ENCODE results near the gene COL15A1.

COL15A1 gene

GRCh38 chr9:98974994-98975712 lies 31.4 kb downstream of the COL15A1 start:
- peaks cover 4% of the 10 kb centered on the region for H3K4me1 Mint-ChIP-seq (ENCODE audit: low read depth)
- no peaks in the 10 kb centered on the region for H3K36me3 Mint-ChIP-seq (ENCODE audit: low read depth)
- no peak overlapping the region for H3K27ac Mint-ChIP-seq
- peak; percentile 67 for DNase-seq (ENCODE audit: low spot score)
- no peak overlapping the region for H3K4me3 Mint-ChIP-seq
- no peaks in the 10 kb centered on the region for H3K9me3 Mint-ChIP-seq
- H3K27me3 Mint-ChIP-seq (ENCODE audit: low read depth) = peaks cover 32% of the 10 kb centered on the region

GRCh38 chr9:98975838-98976237 lies 32.1 kb downstream of the COL15A1 start:
- Mint-ChIP-seq H3K4me3 (no peak overlapping the region), H3K9me3 (no peaks in the 10 kb centered on the region), H3K27me3 (ENCODE audit: low read depth) (peaks cover 35% of the 10 kb centered on the region), H3K36me3 (ENCODE audit: low read depth) (no peaks in the 10 kb centered on the region), H3K4me1 (ENCODE audit: low read depth) (peaks cover 4% of the 10 kb centered on the region), H3K27ac (no peak overlapping the region)
- DNase-seq (ENCODE audit: low spot score) = no peak

GRCh38 chr9:98977246-98977714 lies 33.6 kb downstream of the COL15A1 start:
- Mint-ChIP-seq H3K4me3 (no peak overlapping the region), H3K9me3 (no peaks in the 10 kb centered on the region), H3K27ac (no peak overlapping the region), H3K4me1 (ENCODE audit: low read depth) (peaks cover 4% of the 10 kb centered on the region), H3K36me3 (ENCODE audit: low read depth) (no peaks in the 10 kb centered on the region), H3K27me3 (ENCODE audit: low read depth) (peaks cover 35% of the 10 kb centered on the region)
- no peak for DNase-seq (ENCODE audit: low spot score)

GRCh38 chr9:98977813-98978212 lies 34.1 kb downstream of the COL15A1 start:
- Mint-ChIP-seq H3K27ac (no peak overlapping the region), H3K4me1 (ENCODE audit: low read depth) (peaks cover 4% of the 10 kb centered on the region), H3K4me3 (no peak overlapping the region), H3K27me3 (ENCODE audit: low read depth) (peaks cover 32% of the 10 kb centered on the region), H3K36me3 (ENCODE audit: low read depth) (no peaks in the 10 kb centered on the region), H3K9me3 (no peaks in the 10 kb centered on the region)
- DNase-seq (ENCODE audit: low spot score) = no peak

GRCh38 chr9:98978231-98978681 lies 34.5 kb downstream of the COL15A1 start:
- Mint-ChIP-seq H3K9me3 (no peaks in the 10 kb centered on the region), H3K4me3 (no peak overlapping the region), H3K27ac (no peak overlapping the region), H3K4me1 (ENCODE audit: low read depth) (peaks cover 4% of the 10 kb centered on the region), H3K36me3 (ENCODE audit: low read depth) (no peaks in the 10 kb centered on the region), H3K27me3 (ENCODE audit: low read depth) (peaks cover 29% of the 10 kb centered on the region)
- DNase-seq (ENCODE audit: low spot score) = no peak

- Mint-ChIP-seq H3K9me3 (no peaks in the 10 kb centered on the region), H3K36me3 (ENCODE audit: low read depth) (no peaks in the 10 kb centered on the region)
Measured at GRCh38 chr9:98980291-98980690, 36.6 kb downstream of the COL15A1 start.

GRCh38 chr9:98983295-98984268 lies 39.9 kb downstream of the COL15A1 start:
- no peak overlapping the region for H3K4me3 Mint-ChIP-seq
- DNase-seq (ENCODE audit: low spot score) = no peak
- H3K27me3 Mint-ChIP-seq (ENCODE audit: low read depth) = peaks cover 11% of the 10 kb centered on the region
- H3K9me3 Mint-ChIP-seq = no peaks in the 10 kb centered on the region
- H3K27ac Mint-ChIP-seq = no peak overlapping the region
- H3K4me1 Mint-ChIP-seq (ENCODE audit: low read depth) = no peaks in the 10 kb centered on the region
- no peaks in the 10 kb centered on the region for H3K36me3 Mint-ChIP-seq (ENCODE audit: low read depth)

More at GRCh38 chr9:98980291-98980690, 36.6 kb downstream of the COL15A1 start:
- H3K27me3 Mint-ChIP-seq (ENCODE audit: low read depth) = peaks cover 27% of the 10 kb centered on the region
- H3K27ac Mint-ChIP-seq = no peak overlapping the region
- H3K4me3 Mint-ChIP-seq = no peak overlapping the region
- H3K4me1 Mint-ChIP-seq (ENCODE audit: low read depth) = peaks cover 4% of the 10 kb centered on the region
- no peak for DNase-seq (ENCODE audit: low spot score)

- no peak for DNase-seq (ENCODE audit: low spot score)
- no peaks in the 10 kb centered on the region for H3K27me3 Mint-ChIP-seq (ENCODE audit: low read depth)
- H3K9me3 Mint-ChIP-seq = no peaks in the 10 kb centered on the region
- H3K4me1 Mint-ChIP-seq (ENCODE audit: low read depth) = no peaks in the 10 kb centered on the region
- no peak overlapping the region for H3K4me3 Mint-ChIP-seq
- no peaks in the 10 kb centered on the region for H3K36me3 Mint-ChIP-seq (ENCODE audit: low read depth)
- no peak overlapping the region for H3K27ac Mint-ChIP-seq
Measured at GRCh38 chr9:98985596-98985995, 41.9 kb downstream of the COL15A1 start.

GRCh38 chr9:98986866-98987651 lies 43.4 kb downstream of the COL15A1 start:
- Mint-ChIP-seq H3K27me3 (ENCODE audit: low read depth) (no peaks in the 10 kb centered on the region), H3K4me3 (no peak overlapping the region), H3K27ac (no peak overlapping the region), H3K4me1 (ENCODE audit: low read depth) (no peaks in the 10 kb centered on the region), H3K36me3 (ENCODE audit: low read depth) (no peaks in the 10 kb centered on the region), H3K9me3 (no peaks in the 10 kb centered on the region)
- no peak for DNase-seq (ENCODE audit: low spot score)

- DNase-seq (ENCODE audit: low spot score) = no peak
- H3K27me3 Mint-ChIP-seq (ENCODE audit: low read depth) = no peaks in the 10 kb centered on the region
- H3K36me3 Mint-ChIP-seq (ENCODE audit: low read depth) = no peaks in the 10 kb centered on the region
- H3K4me1 Mint-ChIP-seq (ENCODE audit: low read depth) = peaks cover 4% of the 10 kb centered on the region
- H3K4me3 Mint-ChIP-seq = no peak overlapping the region
- H3K27ac Mint-ChIP-seq = no peak overlapping the region
- H3K9me3 Mint-ChIP-seq = no peaks in the 10 kb centered on the region
Measured at GRCh38 chr9:98989036-98990000, 45.6 kb downstream of the COL15A1 start.

GRCh38 chr9:98990181-98990870 lies 46.6 kb downstream of the COL15A1 start:
- no peak overlapping the region for H3K27ac Mint-ChIP-seq
- H3K9me3 Mint-ChIP-seq = no peaks in the 10 kb centered on the region
- no peak overlapping the region for H3K4me3 Mint-ChIP-seq
- no peak for DNase-seq (ENCODE audit: low spot score)
- H3K27me3 Mint-ChIP-seq (ENCODE audit: low read depth) = peaks cover 3% of the 10 kb centered on the region
- H3K4me1 Mint-ChIP-seq (ENCODE audit: low read depth) = peaks cover 4% of the 10 kb centered on the region
- H3K36me3 Mint-ChIP-seq (ENCODE audit: low read depth) = no peaks in the 10 kb centered on the region

GRCh38 chr9:98992107-98992884 lies 48.6 kb downstream of the COL15A1 start:
- Mint-ChIP-seq H3K9me3 (no peaks in the 10 kb centered on the region), H3K36me3 (ENCODE audit: low read depth) (no peaks in the 10 kb centered on the region), H3K27ac (no peak overlapping the region), H3K27me3 (ENCODE audit: low read depth) (peaks cover 15% of the 10 kb centered on the region), H3K4me3 (no peak overlapping the region), H3K4me1 (ENCODE audit: low read depth) (peaks cover 4% of the 10 kb centered on the region)
- no peak for DNase-seq (ENCODE audit: low spot score)
